22Rv1 (cell line): ENCODE data around the gene ATP6V1G2.

Experiments
- H3K27ac ChIP-seq: fragments of 450-650 bp; 2 replicates; pipeline ENCODE4 v1.5.1; 2017
- CTCF ChIP-seq: fragments of 450-650 bp; IDR thresholded peaks from 2 replicates; pipeline ENCODE4 v1.5.1; 2017; ENCODE audit warnings: mild to moderate bottlenecking
- ZFX ChIP-seq: fragments of 450-650 bp; IDR thresholded peaks from 2 replicates; pipeline ENCODE4 v1.6.1; 2017; ENCODE audit warnings: antibody characterized with exemption, borderline replicate concordance

The ATP6V1G2 gene

GRCh38 chr6:31543639-31544038 lies 2.8 kb downstream of the ATP6V1G2 start:
- TF ChIP-seq CTCF (no peak), ZFX (no peak)
- peak overlapping the region; percentile 97 for H3K27ac ChIP-seq

GRCh38 chr6:31541658-31542521 lies 4.5 kb downstream of the ATP6V1G2 start, which contains the start of gene DDX39B:
Gene DDX39B, minus strand, starts transcription at chr6:31542003. Its CDS starts 1,471 bp downstream, at chr6:31540532.
- peak within 1 kb of the TSS; percentile 97 for H3K27ac ChIP-seq
- TF ChIP-seq ZFX (no peak), CTCF (no peak)

- H3K27ac ChIP-seq = peak overlapping the region; percentile 97
- TF ChIP-seq ZFX (no peak), CTCF (no peak)
These were observed 5.2 kb downstream of the ATP6V1G2 start for GRCh38 chr6:31541059-31541657.

GRCh38 chr6:31540640-31541039 lies 5.8 kb downstream of the ATP6V1G2 start:
- peak overlapping the region; percentile 97 for H3K27ac ChIP-seq
- no peak for TF ChIP-seq CTCF
- no peak for TF ChIP-seq ZFX

GRCh38 chr6:31538805-31539400 lies 7.5 kb downstream of the ATP6V1G2 start:
- no peak overlapping the region for H3K27ac ChIP-seq
- no peak for TF ChIP-seq CTCF
- no peak for TF ChIP-seq ZFX

- no peak overlapping the region for H3K27ac ChIP-seq
- TF ChIP-seq ZFX = no peak
- TF ChIP-seq CTCF = no peak
These were observed 10.7 kb downstream of the ATP6V1G2 start for GRCh38 chr6:31535538-31536324.
